HUES6 (cell line): ENCODE results near the gene AQP7.

ENCODE experiments used
- H3K27ac ChIP-seq: 2 replicates; pipeline ENCODE4 v1.7.0; 2013; ENCODE audit warnings: low read depth, mild to moderate bottlenecking, low read length, inconsistent platforms
- H3K27me3 ChIP-seq: 2 replicates; pipeline ENCODE4 v1.6.1; 2013; ENCODE audit warnings: low read length; ENCODE audit not compliant: control insufficient read depth, insufficient read depth
- H3K36me3 ChIP-seq: 2 replicates; pipeline ENCODE4 v1.6.1; 2013; ENCODE audit warnings: low read length; ENCODE audit not compliant: control insufficient read depth, insufficient read depth
- H3K4me1 ChIP-seq: 2 replicates; pipeline ENCODE4 v1.6.1; 2013; ENCODE audit warnings: low read length; ENCODE audit not compliant: control insufficient read depth, insufficient read depth
- H3K4me3 ChIP-seq: 2 replicates; pipeline ENCODE4 v1.5.1; 2013; ENCODE audit warnings: low read depth, low read length
- H3K9ac ChIP-seq: one replicate; pipeline ENCODE4 v1.6.1; 2013; ENCODE audit warnings: mild to moderate bottlenecking, low read length
- H3K9me3 ChIP-seq: 2 replicates; pipeline ENCODE4 v1.6.1; 2013; ENCODE audit warnings: low read depth, low read length; ENCODE audit not compliant: control insufficient read depth, insufficient read depth

Gene AQP7

GRCh38 chr9:33380390-33381094 lies 21.8 kb downstream of the AQP7 start:
- no peak overlapping the region for H3K27ac ChIP-seq
- H3K36me3 ChIP-seq = no peaks in the 10 kb centered on the region
- peak overlapping the region; percentile 11 for H3K9ac ChIP-seq
- H3K4me1 ChIP-seq = peaks cover 17% of the 10 kb centered on the region
- H3K9me3 ChIP-seq = no peaks in the 10 kb centered on the region
- H3K4me3 ChIP-seq = no peak overlapping the region
- no peaks in the 10 kb centered on the region for H3K27me3 ChIP-seq

DNA sequence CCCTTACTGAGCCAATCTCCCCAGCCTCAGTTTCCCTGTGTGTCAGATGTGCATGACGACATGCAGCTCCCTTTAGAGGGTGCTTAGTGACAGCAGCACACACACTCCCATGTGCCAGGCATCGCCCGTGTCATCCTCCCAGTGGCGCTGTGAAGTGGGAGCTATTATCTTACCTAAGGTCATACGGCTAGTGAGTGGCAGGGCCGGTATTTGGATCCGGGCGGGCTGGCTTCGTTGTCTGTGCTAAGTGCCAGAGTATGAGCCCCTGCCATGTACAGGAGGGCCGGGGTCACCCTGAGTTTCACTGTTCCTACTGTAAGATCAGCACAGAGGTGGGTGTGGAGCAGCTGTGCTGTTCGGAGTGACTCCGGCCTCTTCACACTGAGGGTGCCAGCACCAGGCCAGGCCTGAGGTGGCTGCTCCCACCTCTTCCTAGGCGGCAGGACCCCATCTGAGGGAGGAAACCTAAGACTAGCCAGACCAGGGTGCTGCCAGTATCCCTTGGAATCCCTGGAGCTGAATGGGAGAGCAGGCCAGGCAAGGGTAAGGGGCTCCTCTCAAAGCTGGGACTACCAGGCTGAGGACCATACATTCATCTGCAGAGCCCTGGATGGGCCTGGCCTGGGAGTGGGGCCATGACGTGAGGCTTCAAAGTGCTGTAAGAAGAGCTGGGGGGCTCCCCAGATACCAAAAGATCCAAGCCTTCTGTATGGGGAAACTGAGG lies 22.5 kb downstream of the AQP7 start:
- no peak overlapping the region for H3K9ac ChIP-seq
- no peaks in the 10 kb centered on the region for H3K9me3 ChIP-seq
- no peak overlapping the region for H3K27ac ChIP-seq
- H3K4me3 ChIP-seq = no peak overlapping the region
- peaks cover 20% of the 10 kb centered on the region for H3K4me1 ChIP-seq
- H3K36me3 ChIP-seq = no peaks in the 10 kb centered on the region
- H3K27me3 ChIP-seq = no peaks in the 10 kb centered on the region

DNA sequence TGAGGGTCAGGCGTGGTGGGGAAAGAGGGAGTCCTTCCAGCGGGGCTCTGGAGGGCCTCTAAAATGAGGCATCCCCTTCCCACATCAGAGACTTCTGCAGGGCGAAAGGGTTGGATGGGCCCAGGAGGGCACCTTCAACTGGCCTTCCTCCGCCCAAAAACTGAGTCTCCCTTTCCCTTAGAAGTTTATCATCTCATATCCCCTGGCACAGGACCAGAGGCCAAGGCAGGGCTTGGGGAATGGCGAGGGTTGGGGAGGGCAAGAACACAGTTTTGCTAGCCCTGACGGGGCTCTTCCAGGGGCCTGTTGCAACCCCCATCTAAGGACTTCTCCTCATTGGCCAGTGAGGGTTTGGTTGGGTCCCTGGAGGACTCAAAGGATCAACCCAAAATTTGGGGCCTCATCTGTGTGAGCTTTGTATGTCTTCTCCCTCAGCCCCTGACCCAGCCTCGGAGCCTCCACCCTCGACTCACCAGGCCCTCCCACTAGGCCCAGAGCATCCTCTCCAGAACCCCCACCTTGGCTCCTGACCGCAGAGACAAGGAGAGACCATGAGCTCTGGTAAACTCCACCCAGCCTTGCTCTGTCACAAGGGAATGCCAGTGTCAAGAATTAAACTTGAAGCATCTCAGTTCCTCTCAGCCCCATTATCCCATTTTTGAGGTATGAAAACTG lies 24.1 kb downstream of the AQP7 start:
- peaks cover 26% of the 10 kb centered on the region for H3K4me1 ChIP-seq
- no peaks in the 10 kb centered on the region for H3K36me3 ChIP-seq
- no peaks in the 10 kb centered on the region for H3K9me3 ChIP-seq
- H3K9ac ChIP-seq = no peak overlapping the region
- H3K27me3 ChIP-seq = no peaks in the 10 kb centered on the region
- H3K27ac ChIP-seq = no peak overlapping the region
- H3K4me3 ChIP-seq = no peak overlapping the region

DNA sequence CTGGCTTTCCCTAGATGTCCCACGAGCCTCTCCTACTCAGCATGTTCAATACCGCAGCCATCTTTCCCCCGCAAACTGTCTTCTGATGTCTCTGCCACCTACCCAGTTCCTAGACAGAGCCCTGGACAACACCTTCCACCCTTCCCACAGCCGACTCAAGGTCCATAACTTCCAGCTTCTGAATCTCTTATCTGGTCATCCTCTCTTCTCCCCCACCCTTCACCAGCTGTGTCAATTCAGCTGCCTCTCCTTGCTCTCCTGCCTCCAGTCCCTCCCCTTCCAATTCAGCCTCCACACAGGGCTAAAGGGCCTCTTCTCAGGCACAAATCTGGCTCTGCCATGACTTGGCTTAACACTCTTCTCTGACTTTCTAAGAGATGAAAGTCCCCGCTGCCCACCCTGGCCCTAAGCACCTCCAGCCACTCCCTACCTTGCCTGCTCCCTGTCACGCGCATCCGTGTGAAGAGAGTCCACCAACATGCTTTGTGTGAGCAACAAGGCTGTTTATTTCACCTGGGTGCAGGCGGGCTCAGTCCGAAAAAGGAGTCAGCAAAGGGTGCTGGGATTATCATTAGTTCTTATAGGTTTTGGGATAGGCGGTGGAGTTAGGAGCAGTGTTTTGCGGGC lies 25.2 kb downstream of the AQP7 start:
- Histone ChIP-seq H3K4me3 (no peak overlapping the region), H3K4me1 (peaks cover 25% of the 10 kb centered on the region), H3K27ac (no peak overlapping the region), H3K9me3 (no peaks in the 10 kb centered on the region), H3K9ac (no peak overlapping the region), H3K36me3 (no peaks in the 10 kb centered on the region), H3K27me3 (no peaks in the 10 kb centered on the region)

- Histone ChIP-seq H3K9me3 (no peaks in the 10 kb centered on the region), H3K36me3 (peaks cover 11% of the 10 kb centered on the region), H3K4me1 (peaks cover 18% of the 10 kb centered on the region), H3K27me3 (no peaks in the 10 kb centered on the region), H3K27ac (no peak overlapping the region), H3K9ac (no peak overlapping the region), H3K4me3 (no peak overlapping the region)
Observed at GRCh38 chr9:33375841-33376321, 26.5 kb downstream of the AQP7 start.

DNA sequence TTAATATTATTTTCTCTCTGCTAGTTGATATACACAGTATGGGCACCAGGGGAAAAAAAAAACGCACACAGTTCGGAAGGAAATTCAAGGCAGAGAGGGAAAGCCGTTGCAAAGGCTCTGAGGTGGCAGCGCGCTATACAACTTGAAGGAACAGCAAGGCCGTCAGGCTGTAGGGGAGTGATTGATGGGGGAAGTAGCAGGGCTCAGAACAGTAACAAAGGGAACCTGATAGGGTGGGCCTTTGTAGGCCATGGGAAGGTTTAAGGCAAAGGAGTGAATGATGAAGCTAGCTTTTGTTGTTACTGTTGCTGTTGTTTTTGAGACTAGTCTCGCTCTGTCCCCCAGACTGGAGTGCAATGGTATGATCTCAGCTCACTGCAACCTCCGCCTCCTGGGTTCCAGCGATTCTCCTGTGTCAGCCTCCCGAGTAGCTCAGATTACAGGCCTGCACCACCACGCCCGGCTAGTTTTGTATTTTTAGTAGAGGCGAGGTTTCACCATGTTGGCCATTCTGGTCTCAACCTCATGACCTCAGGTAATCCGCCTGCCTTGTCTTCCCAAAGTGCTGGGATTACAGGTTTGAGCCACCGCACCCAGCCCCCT lies 27.0 kb downstream of the AQP7 start:
- Histone ChIP-seq H3K4me3 (peak overlapping the region; percentile 10; the same call in 1 of the 2 replicates), H3K9me3 (no peaks in the 10 kb centered on the region), H3K36me3 (peaks cover 17% of the 10 kb centered on the region), H3K4me1 (peaks cover 16% of the 10 kb centered on the region), H3K9ac (peak overlapping the region; percentile 70), H3K27me3 (no peaks in the 10 kb centered on the region), H3K27ac (peak overlapping the region; percentile 24; the same call in 1 of the 2 replicates)

GRCh38 chr9:33374634-33375237 lies 27.6 kb downstream of the AQP7 start:
- no peak overlapping the region for H3K27ac ChIP-seq
- H3K9me3 ChIP-seq = no peaks in the 10 kb centered on the region
- H3K9ac ChIP-seq = no peak overlapping the region
- H3K27me3 ChIP-seq = no peaks in the 10 kb centered on the region
- H3K36me3 ChIP-seq = peaks cover 23% of the 10 kb centered on the region
- H3K4me1 ChIP-seq = peaks cover 16% of the 10 kb centered on the region
- peak overlapping the region; percentile 10; the same call in 1 of the 2 replicates for H3K4me3 ChIP-seq

- H3K27me3 ChIP-seq = no peaks in the 10 kb centered on the region
- H3K27ac ChIP-seq = no peak overlapping the region
- H3K4me1 ChIP-seq = peaks cover 16% of the 10 kb centered on the region
- peaks cover 27% of the 10 kb centered on the region for H3K36me3 ChIP-seq
- H3K4me3 ChIP-seq = no peak overlapping the region
- H3K9ac ChIP-seq = no peak overlapping the region
- no peaks in the 10 kb centered on the region for H3K9me3 ChIP-seq
Observed at GRCh38 chr9:33374190-33374589, 28.2 kb downstream of the AQP7 start.

DNA sequence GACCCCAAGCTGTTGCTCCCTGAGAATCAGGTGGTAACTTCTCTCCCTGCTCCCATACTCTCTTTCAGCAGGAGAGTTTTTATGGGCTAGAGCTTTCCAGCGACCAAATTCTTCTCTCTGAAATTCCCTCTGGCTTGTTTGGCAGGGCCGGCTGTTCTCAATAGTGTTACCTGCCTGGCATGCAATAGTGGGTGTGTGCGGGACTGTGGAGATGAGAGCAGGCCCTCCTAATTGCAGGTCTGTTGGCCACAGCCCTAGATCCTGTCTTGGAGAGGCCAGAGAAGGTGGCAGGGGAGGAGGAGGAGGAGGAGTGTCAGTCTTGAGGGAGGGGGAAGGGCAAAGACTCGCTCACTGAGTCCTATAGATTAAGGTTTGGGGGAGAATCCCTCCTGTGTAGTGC lies 29.5 kb downstream of the AQP7 start:
- Histone ChIP-seq H3K4me1 (peaks cover 16% of the 10 kb centered on the region), H3K36me3 (peaks cover 33% of the 10 kb centered on the region), H3K4me3 (no peak overlapping the region), H3K27ac (no peak overlapping the region), H3K27me3 (no peaks in the 10 kb centered on the region), H3K9ac (no peak overlapping the region), H3K9me3 (no peaks in the 10 kb centered on the region)

GRCh38 chr9:33366979-33367480 lies 35.3 kb downstream of the AQP7 start:
- Histone ChIP-seq H3K27ac (no peak overlapping the region), H3K9me3 (no peaks in the 10 kb centered on the region), H3K36me3 (peaks cover 68% of the 10 kb centered on the region), H3K27me3 (no peaks in the 10 kb centered on the region), H3K9ac (no peak overlapping the region), H3K4me1 (no peaks in the 10 kb centered on the region), H3K4me3 (no peak overlapping the region)
